NCI-H774 (cell line): ENCODE measurements around the gene DHX8.
A peak's percentile ranks its signal among the peaks of the same experiment; 100 is the strongest.
"Not testable (repeated sequence)": the region's sequence is repeated elsewhere in the genome, so short reads cannot be mapped to it uniquely, and the experiment has no call there.

Source experiments
- DNase-seq: peaks from one replicate; lab custom pipeline; 2025; lab: John Stamatoyannopoulos, UW

Gene DHX8

GRCh38 chr17:43461185-43461584, 22.6 kb upstream of the DHX8 start:
- no peak for DNase-seq

GRCh38 chr17:43462569-43462968, 21.2 kb upstream of the DHX8 start:
- DNase-seq: not testable (repeated sequence)

- no peak for DNase-seq
These were observed 20.5 kb upstream of the DHX8 start for GRCh38 chr17:43463241-43463640.

- no peak for DNase-seq
These were observed 19.7 kb upstream of the DHX8 start for GRCh38 chr17:43464046-43464445.

- no peak for DNase-seq
These were observed 18.7 kb upstream of the DHX8 start for GRCh38 chr17:43465049-43465448.

GRCh38 chr17:43467981-43468581, 15.7 kb upstream of the DHX8 start:
- DNase-seq: no peak

- DNase-seq: no peak
These were observed 15.1 kb upstream of the DHX8 start for GRCh38 chr17:43468691-43469139.

GRCh38 chr17:43469145-43469544, 14.6 kb upstream of the DHX8 start:
- no peak for DNase-seq

- DNase-seq: no peak
These were observed 12.1 kb upstream of the DHX8 start for GRCh38 chr17:43471585-43472160.

GRCh38 chr17:43475494-43476089, 8.2 kb upstream of the DHX8 start:
- DNase-seq: no peak

- DNase-seq: not testable (repeated sequence)
These were observed 7.5 kb upstream of the DHX8 start for GRCh38 chr17:43476306-43476705.

- DNase-seq: peak; percentile 12
These were observed 5.7 kb upstream of the DHX8 start for GRCh38 chr17:43477832-43478634.

- no peak for DNase-seq
These were observed 3.8 kb upstream of the DHX8 start for GRCh38 chr17:43479948-43480347.

GRCh38 chr17:43482103-43483012, 1.4 kb upstream of the DHX8 start:
- DNase-seq: no peak

- DNase-seq: no peak
These were observed 6.8 kb downstream of the DHX8 start for GRCh38 chr17:43490621-43491020.

- DNase-seq: not testable (repeated sequence)
These were observed 25.7 kb downstream of the DHX8 start for GRCh38 chr17:43509440-43509839.

- DNase-seq: not testable (repeated sequence)
These were observed 27.4 kb downstream of the DHX8 start for GRCh38 chr17:43511199-43511598.

GRCh38 chr17:43515656-43516055, 31.9 kb downstream of the DHX8 start:
- no peak for DNase-seq

- DNase-seq: no peak
These were observed 33.4 kb downstream of the DHX8 start for GRCh38 chr17:43517161-43517560.

- DNase-seq: no peak
These were observed 34.0 kb downstream of the DHX8 start for GRCh38 chr17:43517615-43518386.

- DNase-seq: no peak
These were observed 37.6 kb downstream of the DHX8 start for GRCh38 chr17:43521389-43521788.
